Middle frontal gyrus (tissue), 1 donor: Measurements from ENCODE around the gene GATA6.

Experiments used
- DNase-seq: peaks from one replicate; pipeline ENCODE4 v3.0.0-alpha.2; 2015; ENCODE audit warnings: low spot score; ENCODE audit errors: extremely low spot score

Gene GATA6

DNA sequence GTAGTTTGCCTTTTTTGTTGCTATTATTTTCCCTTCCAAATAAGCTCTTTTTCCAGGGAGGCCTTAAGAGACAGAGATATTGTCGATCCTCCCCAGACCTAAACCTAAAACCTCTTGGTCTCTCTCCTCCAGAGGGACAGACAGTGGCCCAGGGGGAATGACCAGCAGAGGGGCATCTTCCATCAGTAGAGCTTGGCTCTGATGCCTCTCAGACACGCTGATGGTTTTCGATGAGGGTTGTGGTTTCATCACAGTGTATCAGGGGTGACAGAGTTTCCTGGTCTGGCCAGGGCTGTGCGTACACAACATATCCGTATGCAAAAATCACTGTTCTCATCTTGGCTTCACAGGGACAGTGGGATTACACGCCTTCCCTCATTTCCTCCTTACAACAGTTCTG lies 68.6 kb downstream of the GATA6 start:
- no peak for DNase-seq

DNA sequence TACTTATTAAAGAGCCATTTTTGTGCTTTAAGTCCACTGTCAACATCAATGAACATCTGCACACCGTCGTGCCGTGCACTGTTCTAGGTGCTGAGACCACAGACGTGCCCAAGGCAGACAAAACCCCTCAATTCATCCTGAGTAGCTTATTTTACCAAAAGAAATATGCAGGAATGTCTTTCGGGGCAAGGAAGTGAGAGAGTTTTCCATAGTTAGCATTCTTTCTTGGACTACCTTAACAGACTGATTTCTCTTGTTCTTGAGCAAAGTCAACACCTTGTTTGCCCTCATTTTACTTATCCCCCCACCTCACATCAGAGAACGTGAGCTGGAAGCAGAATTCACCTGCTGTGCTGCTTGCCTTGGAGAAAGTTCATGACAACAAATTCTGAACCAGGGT lies 69.3 kb downstream of the GATA6 start:
- DNase-seq: no peak

DNA sequence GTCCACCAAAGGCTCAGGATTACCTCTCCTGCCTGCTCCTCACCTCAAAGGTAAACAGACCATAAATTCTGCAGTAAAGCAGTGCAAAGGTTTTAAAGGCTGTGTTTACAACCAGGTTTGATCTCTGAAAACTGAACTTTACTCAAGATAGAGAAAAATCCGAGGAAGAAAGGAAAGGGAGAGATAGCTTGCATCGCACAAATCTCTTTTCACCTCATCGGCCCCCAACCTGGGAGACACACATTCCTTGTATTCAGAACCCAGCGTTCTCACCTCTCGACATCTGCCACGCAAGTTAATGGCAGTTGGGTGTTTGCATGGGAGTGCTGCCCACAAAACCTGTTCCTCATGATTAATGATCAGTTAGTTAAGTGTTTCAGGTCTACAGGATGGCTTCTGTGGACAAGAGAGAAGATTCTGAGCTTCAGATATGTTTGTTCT lies 72.6 kb downstream of the GATA6 start:
- no peak for DNase-seq

DNA sequence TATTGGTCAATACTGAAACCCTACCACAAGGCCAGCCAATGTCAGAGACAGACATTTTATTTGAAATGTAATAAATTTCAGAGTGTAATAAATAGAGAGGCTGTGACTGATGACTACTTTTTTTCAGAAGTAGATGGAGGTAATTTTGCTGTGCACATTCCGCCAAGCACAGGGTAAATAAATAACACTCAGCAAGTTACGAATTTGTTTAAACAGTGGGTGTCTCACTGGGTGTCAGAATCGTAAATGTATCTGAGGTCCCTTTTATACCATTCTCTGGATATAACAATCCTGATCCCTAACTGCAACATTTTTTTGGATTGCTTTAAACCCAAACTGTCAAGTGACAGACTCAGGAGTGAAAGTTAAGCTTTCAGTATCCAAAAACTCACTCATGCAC lies 74.1 kb downstream of the GATA6 start:
- DNase-seq: no peak

DNA sequence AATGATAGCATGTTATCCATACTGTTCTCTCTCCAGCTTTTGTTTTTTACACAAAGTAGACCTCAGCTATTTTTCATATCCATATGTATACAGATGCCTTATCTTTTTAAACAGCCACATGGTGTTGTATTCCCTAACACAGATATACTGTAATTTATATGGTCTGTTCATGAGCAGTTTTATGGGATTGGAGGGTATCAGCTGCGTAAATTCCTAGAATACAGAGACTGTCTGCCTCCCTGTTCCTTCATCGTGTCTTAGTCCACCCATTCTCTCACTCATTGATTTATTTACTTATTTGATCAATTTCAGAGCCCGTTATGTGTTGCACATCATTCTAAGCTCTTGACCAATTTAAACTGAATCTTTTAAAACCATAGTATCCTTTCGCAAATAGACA lies 80.6 kb downstream of the GATA6 start:
- DNase-seq: no peak

DNA sequence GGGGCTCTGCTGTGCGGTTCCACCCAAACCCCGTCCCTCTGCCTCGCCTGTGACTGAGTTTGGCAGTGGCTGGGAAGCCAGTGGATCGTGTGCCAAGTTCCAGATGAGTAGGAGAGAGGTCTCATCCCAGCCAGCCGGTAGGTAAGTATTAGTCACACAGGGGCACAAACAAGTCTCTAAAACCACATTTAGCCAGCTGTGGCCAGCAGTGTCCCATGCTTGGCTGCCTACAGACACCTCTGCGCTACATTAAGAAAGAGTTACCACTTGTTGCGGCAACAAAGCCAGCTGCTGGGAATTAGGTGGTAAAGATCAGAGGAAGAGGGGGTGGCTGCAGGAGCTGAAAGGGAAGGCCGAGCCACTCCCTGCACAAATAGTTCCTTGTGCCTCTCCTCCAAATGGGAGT lies 81.2 kb downstream of the GATA6 start:
- no peak for DNase-seq
